Adipose tissue (tissue), 3 donors: ENCODE data around the gene AGBL3. TPM values are rescaled to one million over a fixed set of nuclear protein-coding genes. Genes with fewer than 3 reads are reported as not detected.
"Not testable (repeated sequence)": the region's sequence is repeated elsewhere in the genome, so short reads cannot be mapped to it uniquely, and the experiment has no call there.

Source experiments
- H3K27ac ChIP-seq: one replicate; pipeline ENCODE4 v1.5.1; 2013; ENCODE audit warnings: low read depth, low read length
- WGBS, 3 donors: extraction: QIAGEN DNeasy Blood & Tissue Kit; methylation state at CpG; one replicate each; pipeline ENCODE4 v1.1.7; 2013; 5-methylcytosine and 5-hydroxymethylcytosine counted together
- polyA plus RNA-seq, 3 donors: library from polyadenylated mRNA; stranded (reverse); fragments of 200-250 nt; gene quantifications; one replicate each; pipeline ENCODE4 v1.2.3, GENCODE V29; 2013
- donor health status: healthy with polysubstance abuse.
- donor health status: Bipolar disorder and iron deficiency.
- donor health status: healthy.

The AGBL3 gene
- polyA plus RNA-seq, 3 donors = 0.90 to 1.1 (median 1.1) TPM

DNA sequence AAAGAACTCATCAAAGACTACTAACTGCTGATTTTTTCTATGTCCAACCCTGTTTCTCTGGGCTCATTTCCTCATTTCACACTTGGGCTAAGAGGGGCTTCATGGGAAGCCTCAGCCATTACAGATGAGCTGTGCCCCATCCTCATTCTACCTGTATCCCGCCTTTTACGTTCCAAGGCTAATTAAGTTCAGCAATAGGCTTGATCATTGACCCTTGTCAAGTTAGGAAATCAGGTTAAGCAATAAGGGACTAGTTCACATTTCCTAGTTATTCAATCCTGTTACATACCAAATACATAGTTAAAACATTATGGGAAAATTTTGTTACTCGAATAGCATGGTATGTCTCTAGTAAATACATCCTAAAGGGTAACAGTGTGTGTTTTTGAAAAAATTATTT lies 29.3 kb upstream of the AGBL3 start:
- 82 to 91% (median 89%) methylated on average over 3 of the region's 3 CpGs for WGBS, 3 donors
- no peak overlapping the region for H3K27ac ChIP-seq

- H3K27ac ChIP-seq = no peak overlapping the region
- WGBS, 3 donors = 93 to 96% (median 94%) methylated on average over 5 of the region's 5 CpGs
Measured at GRCh38 chr7:134959810-134960209, 26.5 kb upstream of the AGBL3 start.

- H3K27ac ChIP-seq = no peak overlapping the region
Measured at GRCh38 chr7:134962270-134962780, 24.0 kb upstream of the AGBL3 start.

- no peak overlapping the region for H3K27ac ChIP-seq
- WGBS, 3 donors = 62 to 80% (median 65%) methylated on average over 4 of the region's 4 CpGs
Measured at GRCh38 chr7:134963036-134963435, 23.3 kb upstream of the AGBL3 start.

GRCh38 chr7:134966691-134967090 lies 19.6 kb upstream of the AGBL3 start:
- 68 to 89% (median 88%) methylated on average over 3 of the region's 3 CpGs for WGBS, 3 donors
- no peak overlapping the region for H3K27ac ChIP-seq

GRCh38 chr7:134968110-134968509 lies 18.2 kb upstream of the AGBL3 start:
- H3K27ac ChIP-seq = no peak overlapping the region
- WGBS, 3 donors = 90 to 92% (median 91%) methylated on average over 4 of the region's 4 CpGs

DNA sequence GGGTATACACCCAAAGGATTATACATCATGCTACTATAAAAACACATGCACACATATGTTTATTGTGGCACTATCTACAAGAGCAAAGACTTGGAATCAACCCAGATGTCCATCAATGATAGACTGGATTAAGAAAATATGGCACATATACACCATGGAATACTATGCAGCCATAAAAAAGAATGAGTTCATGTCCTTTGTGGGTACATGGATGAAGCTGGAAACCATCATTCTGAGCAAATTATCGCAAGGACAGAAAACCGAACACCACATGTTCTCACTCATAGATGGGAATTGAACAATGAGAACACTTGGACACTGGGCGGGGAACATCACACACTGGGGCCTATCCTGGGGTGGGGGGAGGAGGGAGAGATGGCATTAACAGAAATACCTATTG lies 4.7 kb upstream of the AGBL3 start:
- WGBS, 3 donors = 95 to 98% (median 96%) methylated on average over 3 of the region's 3 CpGs
- H3K27ac ChIP-seq = not testable (repeated sequence)

GRCh38 chr7:134985894-134986362 lies 380 bp upstream of the AGBL3 start:
- H3K27ac ChIP-seq = no peak overlapping the region
- 37 to 50% (median 49%) methylated on average over 8 of the region's 8 CpGs for WGBS, 3 donors

DNA sequence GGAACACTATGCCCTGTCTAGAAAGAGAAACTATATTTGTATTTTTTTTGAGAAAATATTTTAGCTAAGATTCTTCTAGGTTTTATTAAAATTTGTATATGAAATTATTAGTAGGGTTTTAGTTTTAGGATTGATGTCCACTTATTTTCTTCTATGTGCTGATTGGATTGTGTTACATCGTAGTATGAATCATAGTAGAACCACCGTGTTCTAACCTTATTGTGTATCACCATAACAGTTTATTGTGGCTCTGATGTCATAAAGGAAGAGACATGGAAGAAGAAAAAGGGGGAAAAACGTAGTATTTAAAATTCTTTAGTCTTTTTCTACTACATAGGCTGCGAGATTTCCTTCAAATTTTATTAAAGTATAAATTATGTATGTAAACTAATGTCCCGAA lies 1.9 kb downstream of the AGBL3 start:
- 82 to 90% (median 88%) methylated on average over 5 of the region's 5 CpGs for WGBS, 3 donors
- no peak overlapping the region for H3K27ac ChIP-seq

GRCh38 chr7:134991469-134992339 lies 5.4 kb downstream of the AGBL3 start:
- H3K27ac ChIP-seq = no peak overlapping the region
- WGBS, 3 donors = 16 to 84% (median 78%) methylated on average over 2 of the region's 2 CpGs

GRCh38 chr7:134992626-134993179 lies 6.4 kb downstream of the AGBL3 start:
- 28 to 66% (median 59%) methylated on average over 6 of the region's 6 CpGs for WGBS, 3 donors
- H3K27ac ChIP-seq = no peak overlapping the region

- no peak overlapping the region for H3K27ac ChIP-seq
- 94 to 97% (median 96%) methylated on average over 2 of the region's 2 CpGs for WGBS, 3 donors
Measured at GRCh38 chr7:134993877-134994456, 7.7 kb downstream of the AGBL3 start.

DNA sequence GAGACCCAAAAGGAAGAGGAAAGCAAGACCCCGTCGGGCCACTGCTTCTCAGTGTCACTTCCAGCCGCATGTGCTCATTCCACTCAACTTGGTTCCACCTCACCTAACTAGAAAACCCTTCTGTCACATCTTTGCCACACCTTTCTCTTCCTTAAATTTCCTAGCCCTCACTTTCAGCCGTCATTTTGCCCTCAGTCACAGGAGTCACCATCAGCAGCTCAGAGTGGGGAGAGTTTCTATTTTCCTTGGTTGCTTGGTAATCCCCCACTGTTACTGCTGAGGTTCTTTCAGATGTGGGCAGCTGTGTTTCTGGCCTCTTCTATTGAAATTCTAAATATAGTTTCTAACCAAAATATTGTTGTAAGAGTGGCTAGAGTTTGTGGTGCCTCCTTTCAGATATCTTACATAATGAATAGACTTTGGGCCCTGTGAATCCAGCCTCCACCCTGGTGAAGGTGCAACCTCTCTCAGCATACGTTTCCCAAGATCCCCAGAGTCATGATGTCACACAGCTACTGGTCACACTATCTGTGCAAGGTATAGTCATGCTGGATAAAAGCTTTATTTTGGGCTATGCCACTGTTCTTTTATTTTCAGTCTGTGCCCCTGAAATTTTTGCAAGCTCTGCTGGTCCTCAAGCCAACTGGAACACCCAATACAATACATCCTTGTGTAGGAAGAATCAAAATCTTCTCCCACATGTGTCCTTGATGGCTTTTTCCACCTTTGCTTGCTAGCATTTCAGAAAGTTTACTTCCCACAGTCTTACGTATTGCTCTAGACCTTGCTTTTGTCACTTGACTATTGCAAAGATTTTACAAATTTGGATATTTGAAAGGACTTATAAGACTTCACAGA lies 9.2 kb downstream of the AGBL3 start:
- 69 to 73% (median 69%) methylated on average over 6 of the region's 6 CpGs for whole genome bisulfite sequencing, 3 donors
- H3K27ac ChIP-seq = no peak overlapping the region

GRCh38 chr7:134996097-134996550 lies 9.8 kb downstream of the AGBL3 start:
- no peak overlapping the region for H3K27ac ChIP-seq
- 48 to 52% (median 51%) methylated on average over 2 of the region's 2 CpGs for WGBS, 3 donors

DNA sequence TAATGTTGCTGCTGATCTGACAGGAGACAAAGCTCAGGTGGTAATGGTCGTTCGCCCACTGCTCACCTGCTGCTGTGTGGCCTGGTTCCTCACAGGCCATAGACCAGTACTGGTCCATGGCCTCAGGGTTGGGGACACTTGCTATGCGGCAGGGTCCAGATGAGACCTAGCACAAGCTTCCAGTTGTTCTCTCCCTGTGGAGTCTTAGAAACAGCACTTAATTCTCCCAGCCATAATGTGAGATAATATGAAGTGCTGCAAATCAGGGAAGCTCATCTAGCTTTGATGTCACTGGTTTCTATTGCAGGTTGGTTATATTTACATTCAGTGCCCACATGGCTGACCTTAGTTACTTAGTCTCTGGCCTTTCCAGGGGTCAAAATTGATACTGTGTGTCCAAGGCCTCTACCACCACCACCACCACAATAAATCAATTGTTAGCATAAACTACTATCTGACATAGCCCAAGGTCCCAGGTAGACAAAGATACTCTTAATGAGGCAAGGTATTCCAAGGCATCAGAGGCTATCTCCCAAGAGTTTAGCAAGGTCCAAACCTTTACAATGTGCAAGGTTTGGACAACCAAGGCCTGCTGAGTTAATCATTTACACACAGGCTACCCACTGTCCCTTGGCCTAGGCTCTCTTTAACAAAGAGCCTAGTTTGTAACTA lies 11.0 kb downstream of the AGBL3 start:
- 83 to 94% (median 91%) methylated on average over 3 of the region's 3 CpGs for WGBS, 3 donors
- no peak overlapping the region for H3K27ac ChIP-seq

GRCh38 chr7:134999136-134999535 lies 12.8 kb downstream of the AGBL3 start:
- WGBS, 3 donors = 94 to 99% (median 98%) methylated on average over 3 of the region's 3 CpGs
- no peak overlapping the region for H3K27ac ChIP-seq

- 84 to 96% (median 91%) methylated on average over 1 of the region's 1 CpG for WGBS, 3 donors
- no peak overlapping the region for H3K27ac ChIP-seq
Measured at GRCh38 chr7:135001390-135002165, 15.3 kb downstream of the AGBL3 start.
